ENCODE results near the gene MRTFA. TPM values are rescaled to one million over a fixed set of nuclear protein-coding genes. Genes with fewer than 3 reads are reported as not detected.

Gene MRTFA
- total and polyA plus RNA-seq, 9 of the 15 experiments (the other 6 are each of a cell fraction or from before 2014, with no cell fraction given), result 0.84 to 21.1 (median 3.7) TPM

DNA sequence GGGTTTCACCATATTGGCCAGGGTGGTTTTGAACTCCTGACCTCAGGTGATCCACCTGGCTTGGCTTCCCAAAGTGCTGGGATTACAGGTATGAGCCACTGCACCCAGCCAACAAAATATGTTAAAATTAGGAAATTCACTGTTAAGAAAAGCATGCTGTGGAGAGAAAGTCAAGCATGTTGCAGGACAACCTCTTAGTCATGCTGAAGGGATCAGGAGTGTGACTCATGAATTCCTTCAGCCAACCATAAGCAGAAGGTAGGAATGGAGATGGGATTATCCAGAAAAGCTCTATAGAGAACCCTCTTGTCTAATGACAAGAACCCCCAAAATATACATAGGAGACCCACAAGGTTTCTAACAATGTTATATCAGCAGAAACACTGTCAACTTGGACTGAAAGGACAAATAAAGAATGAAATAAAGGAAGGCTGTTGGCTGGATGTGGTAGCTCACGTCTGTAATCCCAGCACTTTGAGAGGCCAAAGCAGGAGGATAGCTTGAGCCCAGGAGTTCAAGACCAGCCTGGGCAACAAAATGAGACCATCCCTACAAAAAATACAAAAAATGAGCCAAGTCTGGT, 16.0 kb downstream of the MRTFA start (continued):
- TF ChIP-seq NCOA6 (IDR thresholded peaks at IDR 0.05), result no peak
- no peak for TF ChIP-seq NCOR1 (IDR thresholded peaks at IDR 0.05)
- no peak for TF ChIP-seq WHSC1 (IDR thresholded peaks at IDR 0.05; ENCODE audit: low read length)
- no peak for TF ChIP-seq ATF2 (CRISPR knock-in tag; IDR thresholded peaks at IDR 0.05)
- 0 out of 3 replicates have a peak, but pooled peaks of 1 of the 2 experiments have one; percentile 14 for TF ChIP-seq CBX3 (IDR thresholded peaks at IDR 0.05; ENCODE audit: borderline replicate concordance in 1 of 2, low read length in 2 of 2)
- peak; percentile 56 for TF ChIP-seq ARID1B (IDR thresholded peaks at IDR 0.05)
- no peak for TF ChIP-seq ZNF165 (CRISPR knock-in tag; IDR thresholded peaks at IDR 0.05; ENCODE audit: borderline replicate concordance)
- no peak for TF ChIP-seq BMI1 (IDR thresholded peaks at IDR 0.05; ENCODE audit: low read length)
- no peak for TF ChIP-seq CBX1 (IDR thresholded peaks at IDR 0.05; ENCODE audit: low read depth)
- TF ChIP-seq ZNF668 (CRISPR knock-in tag; IDR thresholded peaks at IDR 0.05), result no peak
- TF ChIP-seq SAFB2 (IDR thresholded peaks at IDR 0.05; ENCODE audit: borderline replicate concordance, low read depth, low read length, severe bottlenecking), result no peak
- TF ChIP-seq IRF9 (tag; IDR thresholded peaks at IDR 0.05), result no peak
- TF ChIP-seq, protein P1, sequence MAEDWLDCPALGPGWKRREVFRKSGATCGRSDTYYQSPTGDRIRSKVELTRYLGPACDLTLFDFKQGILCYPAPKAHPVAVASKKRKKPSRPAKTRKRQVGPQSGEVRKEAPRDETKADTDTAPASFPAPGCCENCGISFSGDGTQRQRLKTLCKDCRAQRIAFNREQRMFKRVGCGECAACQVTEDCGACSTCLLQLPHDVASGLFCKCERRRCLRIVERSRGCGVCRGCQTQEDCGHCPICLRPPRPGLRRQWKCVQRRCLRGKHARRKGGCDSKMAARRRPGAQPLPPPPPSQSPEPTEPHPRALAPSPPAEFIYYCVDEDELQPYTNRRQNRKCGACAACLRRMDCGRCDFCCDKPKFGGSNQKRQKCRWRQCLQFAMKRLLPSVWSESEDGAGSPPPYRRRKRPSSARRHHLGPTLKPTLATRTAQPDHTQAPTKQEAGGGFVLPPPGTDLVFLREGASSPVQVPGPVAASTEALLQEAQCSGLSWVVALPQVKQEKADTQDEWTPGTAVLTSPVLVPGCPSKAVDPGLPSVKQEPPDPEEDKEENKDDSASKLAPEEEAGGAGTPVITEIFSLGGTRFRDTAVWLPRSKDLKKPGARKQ (CRISPR knock-in tag; IDR thresholded peaks at IDR 0.05), result no peak
- TF ChIP-seq BRF1 (IDR thresholded peaks at IDR 0.05; ENCODE audit: borderline replicate concordance, extremely low read depth, insufficient read length), result no peak
- TF ChIP-seq, protein P2, sequence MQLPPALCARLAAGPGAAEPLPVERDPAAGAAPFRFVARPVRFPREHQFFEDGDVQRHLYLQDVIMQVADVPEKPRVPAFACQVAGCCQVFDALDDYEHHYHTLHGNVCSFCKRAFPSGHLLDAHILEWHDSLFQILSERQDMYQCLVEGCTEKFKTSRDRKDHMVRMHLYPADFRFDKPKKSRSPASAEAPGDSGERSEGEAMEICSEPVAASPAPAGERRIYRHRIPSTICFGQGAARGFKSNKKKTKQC (CRISPR knock-in tag; IDR thresholded peaks at IDR 0.05), result no peak
- TF ChIP-seq KAT7 (CRISPR knock-in tag; IDR thresholded peaks at IDR 0.05; ENCODE audit: borderline replicate concordance), result no peak
- no peak for TF ChIP-seq FOXO4 (CRISPR knock-in tag; IDR thresholded peaks at IDR 0.05)
- 0 out of 2 replicates have a peak, but pooled peaks have one; percentile 15 for TF ChIP-seq ZEB2 (IDR thresholded peaks at IDR 0.05)
- TF ChIP-seq ZNF24 (IDR thresholded peaks at IDR 0.05), result no peak
- no peak for TF ChIP-seq FOXK1 (CRISPR knock-in tag; IDR thresholded peaks at IDR 0.05; ENCODE audit: borderline replicate concordance)
- TF ChIP-seq U2AF2 (optimal IDR thresholded peaks at IDR 0.05; ENCODE audit: low read depth, low read length), result no peak
- peak; percentile 90 for TF ChIP-seq FOSL1 (tag; conservative IDR thresholded peaks at IDR 0.05)
- no peak for TF ChIP-seq NR2C1 (IDR thresholded peaks at IDR 0.05)
- no peak for TF ChIP-seq NR2C1 (tag; IDR thresholded peaks at IDR 0.05)
